Coronary artery (tissue), 2 donors: ENCODE data around the gene PCIF1.
"Not testable (repeated sequence)": the region's sequence is repeated elsewhere in the genome, so short reads cannot be mapped to it uniquely, and the experiment has no call there.

ENCODE experiments used
- DNase-seq: peaks from one replicate; pipeline ENCODE4 v3.0.0-alpha.2; 2017; ENCODE audit warnings: low spot score
- H3K27ac ChIP-seq, 2 donors: fragments of 200-600 bp; sonication (generic); one replicate each; pipeline ENCODE4 v1.5.1; 2016 to 2019
- H3K4me3 ChIP-seq: fragments of 200-600 bp; sonication (generic); 2 replicates; pipeline ENCODE4 v1.5.1; 2016; ENCODE audit warnings: mild to moderate bottlenecking, moderate library complexity
- TF ChIP-seq, protein P1 (sequence below): fragments of 200-600 bp; sonication (generic); IDR thresholded peaks from one replicate; pipeline ENCODE4 v1.5.1; 2019; ENCODE audit warnings: antibody characterized with exemption

Gene PCIF1

DNA sequence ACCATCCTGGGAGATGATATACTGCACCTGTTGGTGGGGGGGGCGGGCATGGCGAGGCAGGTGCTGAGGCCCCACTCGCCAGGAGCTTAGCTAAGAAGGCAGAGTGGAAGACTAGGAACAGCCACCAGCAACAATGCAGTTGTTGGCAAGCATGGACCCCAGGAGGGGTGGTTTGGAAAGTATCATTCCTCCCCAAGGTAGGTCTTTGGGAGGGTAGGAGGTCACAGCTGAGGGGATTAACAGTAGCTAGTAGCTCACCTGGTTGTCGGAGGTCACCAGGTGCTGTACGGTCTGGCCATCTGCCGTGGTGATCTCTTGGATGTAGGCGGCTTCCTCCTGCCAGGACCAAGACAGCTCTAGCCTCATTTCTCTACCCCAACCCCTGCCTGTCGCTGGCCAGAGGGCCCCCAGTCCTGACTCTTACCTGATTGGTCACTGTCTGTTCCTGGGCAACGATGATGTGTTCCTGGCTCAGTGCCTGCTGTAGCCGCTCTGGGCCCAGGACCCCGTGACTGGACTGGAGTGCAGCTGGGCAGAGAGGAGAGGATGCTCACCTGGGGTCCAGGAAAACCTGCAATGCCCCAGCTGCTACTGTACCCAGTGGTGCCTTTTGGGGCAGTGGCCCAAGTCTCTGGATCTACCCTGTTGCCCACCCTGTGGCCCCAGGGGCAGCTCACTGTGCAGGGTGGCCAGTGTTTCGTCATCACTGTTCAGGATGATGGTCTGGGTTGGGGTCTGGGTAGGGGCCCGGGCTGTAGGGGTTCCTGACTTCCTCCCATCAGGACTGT is 15.3 kb downstream of the PCIF1 start:
- Histone ChIP-seq H3K27ac (no peak overlapping the region), H3K4me3 (no peak overlapping the region)
- no peak for DNase-seq
- TF ChIP-seq, protein P1, sequence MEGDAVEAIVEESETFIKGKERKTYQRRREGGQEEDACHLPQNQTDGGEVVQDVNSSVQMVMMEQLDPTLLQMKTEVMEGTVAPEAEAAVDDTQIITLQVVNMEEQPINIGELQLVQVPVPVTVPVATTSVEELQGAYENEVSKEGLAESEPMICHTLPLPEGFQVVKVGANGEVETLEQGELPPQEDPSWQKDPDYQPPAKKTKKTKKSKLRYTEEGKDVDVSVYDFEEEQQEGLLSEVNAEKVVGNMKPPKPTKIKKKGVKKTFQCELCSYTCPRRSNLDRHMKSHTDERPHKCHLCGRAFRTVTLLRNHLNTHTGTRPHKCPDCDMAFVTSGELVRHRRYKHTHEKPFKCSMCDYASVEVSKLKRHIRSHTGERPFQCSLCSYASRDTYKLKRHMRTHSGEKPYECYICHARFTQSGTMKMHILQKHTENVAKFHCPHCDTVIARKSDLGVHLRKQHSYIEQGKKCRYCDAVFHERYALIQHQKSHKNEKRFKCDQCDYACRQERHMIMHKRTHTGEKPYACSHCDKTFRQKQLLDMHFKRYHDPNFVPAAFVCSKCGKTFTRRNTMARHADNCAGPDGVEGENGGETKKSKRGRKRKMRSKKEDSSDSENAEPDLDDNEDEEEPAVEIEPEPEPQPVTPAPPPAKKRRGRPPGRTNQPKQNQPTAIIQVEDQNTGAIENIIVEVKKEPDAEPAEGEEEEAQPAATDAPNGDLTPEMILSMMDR: no peak

DNA sequence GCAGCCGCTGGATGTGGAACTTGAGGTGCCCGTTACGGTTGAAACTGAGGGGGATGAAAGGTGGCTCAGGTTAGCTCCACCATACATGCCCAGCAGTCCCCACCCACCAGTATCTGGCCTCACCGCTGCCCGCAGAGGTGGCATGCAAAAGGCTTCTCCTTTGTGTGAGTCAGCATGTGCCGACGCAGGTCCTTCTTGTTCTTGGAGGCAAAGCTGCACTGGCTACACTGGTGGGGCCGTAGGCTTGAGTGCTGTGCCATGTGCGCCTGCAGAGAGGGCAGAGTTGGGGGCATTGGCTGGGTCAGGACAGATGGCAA is 15.8 kb downstream of the PCIF1 start:
- TF ChIP-seq, protein P1: no peak
- H3K4me3 ChIP-seq: no peak overlapping the region
- H3K27ac ChIP-seq: no peak overlapping the region
- no peak for DNase-seq

DNA sequence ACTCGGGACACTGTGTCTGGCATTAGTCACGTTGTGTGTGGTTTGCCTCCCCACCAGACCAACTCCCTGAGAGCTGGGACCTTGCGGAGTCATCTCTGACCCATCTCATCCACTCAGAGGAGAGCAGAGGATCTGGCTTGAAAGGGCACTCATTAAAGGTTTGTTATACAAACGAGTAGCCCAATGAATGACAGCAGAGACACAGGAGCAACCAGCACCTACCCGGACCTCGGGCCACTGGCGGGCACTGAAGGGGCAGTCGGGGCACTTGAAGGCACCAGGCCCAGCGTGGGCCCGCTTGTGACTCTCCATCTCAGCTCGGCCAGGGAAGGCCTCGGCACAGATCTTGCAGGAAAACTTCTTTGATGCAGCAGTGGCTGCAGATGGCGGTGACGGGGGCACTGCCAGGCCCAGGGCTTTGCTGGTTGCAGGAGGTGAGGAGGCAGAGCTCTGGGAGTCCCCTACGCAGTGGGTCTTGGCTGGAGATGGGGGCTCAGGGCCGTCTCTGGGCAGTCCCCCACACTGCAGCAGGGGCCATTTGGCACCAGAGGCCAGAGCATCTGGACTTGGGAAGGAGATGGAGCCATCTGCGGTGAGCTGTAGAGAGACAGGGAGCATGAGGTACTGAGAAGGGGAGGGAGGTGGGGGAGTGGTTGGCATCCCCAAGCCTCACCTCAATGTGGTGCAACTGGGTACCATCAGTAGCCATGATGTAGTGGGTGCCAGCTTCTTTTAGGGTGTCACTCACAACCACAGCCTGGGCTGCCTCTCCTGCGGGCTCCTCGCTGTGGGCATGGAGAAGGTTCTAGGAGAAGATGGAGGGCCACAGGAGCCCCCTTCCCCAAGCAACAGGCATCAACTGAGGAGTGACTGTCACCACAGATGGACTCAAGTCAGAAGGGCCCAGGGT is 17.7 kb downstream of the PCIF1 start:
- Histone ChIP-seq H3K27ac (peak overlapping the region in 1 of 2 donors; percentile 2), H3K4me3 (no peak overlapping the region)
- no peak for DNase-seq
- TF ChIP-seq, protein P1: no peak

DNA sequence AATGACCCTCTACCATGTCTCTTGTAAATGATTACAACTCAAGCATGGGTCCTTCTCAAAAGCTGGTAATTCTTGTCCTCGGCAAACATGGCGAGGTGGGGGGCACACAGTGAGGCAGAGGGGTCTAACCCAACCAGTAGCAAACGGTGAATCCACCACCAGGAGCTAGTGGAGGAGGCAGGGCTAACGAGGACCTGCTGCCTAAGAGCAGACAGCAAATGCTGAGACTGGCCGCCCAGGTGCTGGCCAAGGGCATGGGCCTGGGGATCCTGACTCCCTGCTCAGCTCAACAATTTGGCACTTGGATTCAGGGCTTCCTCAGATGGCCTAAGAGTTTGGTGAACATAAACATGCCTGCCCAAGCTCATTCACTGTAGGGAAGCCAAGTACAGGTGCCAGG is 18.4 kb downstream of the PCIF1 start:
- H3K27ac ChIP-seq: no peak overlapping the region
- DNase-seq: no peak
- TF ChIP-seq, protein P1: no peak
- H3K4me3 ChIP-seq: no peak overlapping the region

DNA sequence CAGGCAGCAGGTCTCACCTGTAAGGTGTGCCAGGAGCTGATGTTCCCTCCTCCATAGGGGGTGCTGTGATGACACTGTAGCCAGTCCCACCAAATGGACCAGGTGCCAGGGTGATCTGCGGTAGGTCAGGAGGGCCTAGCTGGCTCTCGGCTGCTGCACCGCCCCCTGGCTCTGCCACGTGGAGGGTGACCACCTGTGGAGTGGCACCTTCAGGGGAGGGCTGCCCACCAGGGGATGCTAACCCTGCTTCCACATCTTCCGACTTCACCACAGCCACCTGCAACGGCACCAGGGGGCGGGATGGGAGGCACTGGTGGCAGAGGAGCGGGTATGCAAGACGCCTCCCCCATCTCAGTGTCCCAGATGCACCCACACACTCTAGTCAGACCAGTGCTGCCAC is 19.2 kb downstream of the PCIF1 start:
- Histone ChIP-seq H3K4me3 (no peak overlapping the region), H3K27ac (no peak overlapping the region)
- TF ChIP-seq, protein P1: no peak
- no peak for DNase-seq

DNA sequence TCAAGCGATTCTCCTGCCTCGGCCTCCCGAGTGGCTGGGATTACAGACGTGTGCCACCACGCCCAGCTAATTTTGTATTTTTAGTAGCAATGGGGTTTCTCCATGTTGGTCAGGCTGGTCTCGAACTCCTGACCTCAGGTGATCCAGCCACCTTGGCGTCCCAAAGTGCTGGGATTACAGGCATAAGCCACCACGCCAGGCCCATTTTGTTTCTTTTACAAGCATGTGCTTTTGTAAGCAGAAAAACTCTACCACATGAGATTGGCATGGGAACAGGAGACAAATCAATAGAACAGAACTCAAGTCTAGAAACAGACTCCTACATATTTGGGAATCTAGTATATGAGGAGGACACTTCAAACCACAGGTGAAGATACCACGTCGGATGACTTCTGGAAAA is 21.8 kb downstream of the PCIF1 start:
- not testable (repeated sequence) for H3K27ac ChIP-seq, DNase-seq, H3K4me3 ChIP-seq

DNA sequence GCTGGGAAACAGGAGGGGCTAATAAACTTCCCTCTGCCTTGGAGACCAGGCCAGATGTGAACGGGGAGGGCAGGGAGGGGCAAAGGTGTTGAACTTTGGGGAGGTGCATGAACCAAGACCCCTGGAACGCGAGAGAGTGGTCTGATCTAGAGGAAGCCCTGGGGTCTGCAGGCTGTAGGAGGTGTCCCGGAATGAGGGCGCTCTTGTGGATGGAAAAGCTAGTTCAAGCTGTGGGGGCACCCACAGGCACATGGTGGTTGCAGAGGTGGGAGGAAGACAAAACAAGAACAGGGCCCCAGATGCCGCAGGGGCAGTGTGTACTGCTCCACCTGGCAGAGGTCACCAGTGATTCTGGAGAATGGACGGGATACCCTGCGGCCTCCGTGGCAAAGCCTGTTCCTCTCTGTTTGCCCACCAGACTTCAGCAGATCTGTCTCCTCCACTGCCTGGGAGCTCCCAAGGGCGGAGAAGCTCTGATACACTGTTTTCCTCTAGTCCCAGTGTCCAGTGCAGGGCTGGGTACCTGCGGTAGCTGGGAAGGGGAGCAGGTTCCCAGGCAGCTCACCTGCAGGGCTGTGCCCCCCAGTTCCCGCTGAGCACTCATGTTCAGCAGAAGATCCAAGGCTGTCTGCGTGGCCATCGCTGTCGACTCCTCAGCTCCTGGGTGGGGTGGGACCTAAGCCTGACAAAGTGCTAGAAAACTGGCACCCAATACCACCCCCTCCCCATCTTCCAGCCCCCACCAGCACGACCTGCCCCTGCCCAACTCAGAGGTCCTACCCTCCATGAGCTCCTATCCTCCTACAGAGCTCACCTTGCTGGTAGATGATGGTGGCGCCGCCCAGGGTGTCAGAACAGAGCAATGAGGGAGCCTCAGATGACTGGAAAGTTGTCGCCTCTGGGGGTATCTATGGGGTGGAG is 22.8 kb downstream of the PCIF1 start:
- no peak for DNase-seq
- no peak overlapping the region for H3K4me3 ChIP-seq
- TF ChIP-seq, protein P1: no peak
- H3K27ac ChIP-seq: no peak overlapping the region
